Activated naive CD4-positive, alpha-beta T cell treated with Interleukin-2 at 50 U/mL for 16 hours (primary cell): ENCODE results near the gene F11R.
"Not testable (repeated sequence)": the region's sequence is repeated elsewhere in the genome, so short reads cannot be mapped to it uniquely, and the experiment has no call there.

Source experiments
- DNase-seq: peaks from one replicate; pipeline ENCODE4 v3.0.0-alpha.2; 2020

Gene F11R

DNA sequence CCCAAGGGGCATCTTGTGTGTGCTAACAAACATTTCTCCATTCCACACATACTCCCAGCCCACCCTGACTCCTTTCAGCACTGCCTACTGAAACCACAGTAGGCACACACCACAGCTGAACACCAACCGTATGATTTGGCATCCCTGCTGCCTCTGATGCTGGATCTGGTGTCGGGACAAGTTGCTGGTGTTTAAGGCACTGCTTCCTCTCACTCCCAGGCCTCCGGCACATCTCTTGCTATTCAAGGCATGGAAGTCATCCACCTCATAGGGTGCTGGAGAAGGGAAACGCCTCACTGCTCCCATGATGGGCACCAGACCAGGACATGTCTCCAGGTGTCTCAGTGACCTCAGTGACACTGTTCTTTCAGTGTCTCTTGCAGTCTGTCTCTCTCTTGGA, 64.0 kb downstream of the F11R start:
- no peak for DNase-seq

DNA sequence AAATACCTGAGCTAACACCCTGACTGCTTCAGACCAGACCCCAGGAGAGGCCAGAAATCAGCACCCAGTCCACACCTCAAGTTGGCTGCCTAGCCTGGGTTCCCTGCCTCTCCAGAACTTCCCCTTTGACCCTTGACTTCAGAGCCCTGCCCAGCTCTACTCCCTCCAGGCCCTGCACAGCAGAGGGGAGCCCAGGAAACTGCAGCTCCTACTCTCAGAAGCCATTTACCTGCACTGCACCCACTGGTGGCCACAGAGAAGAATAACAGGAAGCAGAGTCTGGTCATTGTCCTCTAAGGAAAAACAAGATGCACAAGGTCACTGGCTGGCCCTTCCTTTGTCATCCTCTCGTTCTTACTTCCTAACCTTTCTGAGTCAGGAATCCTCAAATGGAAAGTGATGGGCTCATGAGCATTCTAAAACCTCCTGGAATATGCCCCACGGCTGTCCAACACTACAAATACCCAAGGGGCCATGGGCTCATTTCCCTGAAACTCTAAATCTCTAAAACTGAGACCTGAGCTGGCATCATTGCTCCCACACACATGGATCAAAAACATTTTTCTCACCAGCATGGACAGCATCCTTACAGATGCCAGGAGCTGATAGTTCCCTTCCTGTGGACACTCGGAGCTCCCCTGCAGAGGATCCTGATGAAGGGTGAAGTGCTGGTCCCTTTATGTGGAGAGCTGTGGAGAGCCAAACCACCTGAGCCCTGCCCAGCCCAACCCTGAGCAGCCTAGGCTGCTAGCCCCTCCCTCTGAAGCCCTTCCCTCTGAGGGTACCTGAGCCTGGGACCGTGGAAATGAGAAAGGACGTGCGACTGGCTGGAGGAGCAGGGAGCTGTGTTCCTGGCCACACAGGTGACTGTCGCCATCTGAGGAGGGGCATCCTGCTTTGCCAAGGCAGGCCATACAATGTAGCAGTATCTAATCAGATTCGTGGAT, 66.5 kb downstream of the F11R start, which contains the start of gene ITLN2:
TSS of gene ITLN2 (minus strand) at position 652 of the 947 bp plus-strand sequence. CDS start at position 584, 68 bp downstream.
- peak; percentile 39 for DNase-seq

DNA sequence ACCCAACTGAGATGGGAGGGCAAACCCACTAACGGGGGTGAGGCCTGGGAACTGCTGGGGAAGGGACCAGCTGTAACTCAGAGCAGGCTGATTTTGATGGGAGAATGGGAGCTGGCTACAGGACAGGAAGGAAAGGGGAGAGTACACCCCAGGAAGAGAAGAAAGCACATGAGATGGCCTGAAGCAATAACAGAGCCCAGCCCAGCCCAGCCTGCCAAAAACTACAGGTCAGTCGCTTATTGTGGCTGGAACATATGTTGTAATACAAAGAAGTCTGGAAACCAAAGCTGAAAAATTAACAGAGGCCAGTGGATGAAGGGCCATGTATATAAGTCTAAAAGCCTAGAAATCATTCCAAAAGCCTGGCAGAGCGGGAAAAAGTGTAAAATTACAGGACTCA, 67.9 kb downstream of the F11R start:
- no peak for DNase-seq

DNA sequence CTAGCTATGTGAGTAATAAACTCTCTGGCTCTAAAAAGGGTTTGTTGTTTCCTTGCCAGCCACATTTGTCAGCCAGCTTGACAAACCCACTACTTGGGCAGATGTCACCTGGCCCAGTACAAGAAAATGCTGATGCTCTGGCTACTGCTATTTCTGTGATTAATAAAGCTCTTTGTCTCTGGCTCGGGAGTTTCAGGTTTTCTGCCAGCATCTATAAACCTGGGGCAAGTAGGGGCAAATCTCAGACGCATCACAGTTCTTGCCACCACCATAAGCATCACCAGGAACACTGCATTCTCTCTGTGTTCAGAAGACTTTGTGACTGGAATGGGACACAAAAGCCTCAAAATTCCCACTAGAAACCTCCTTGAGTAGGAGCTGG, 68.8 kb downstream of the F11R start:
- no peak for DNase-seq

DNA sequence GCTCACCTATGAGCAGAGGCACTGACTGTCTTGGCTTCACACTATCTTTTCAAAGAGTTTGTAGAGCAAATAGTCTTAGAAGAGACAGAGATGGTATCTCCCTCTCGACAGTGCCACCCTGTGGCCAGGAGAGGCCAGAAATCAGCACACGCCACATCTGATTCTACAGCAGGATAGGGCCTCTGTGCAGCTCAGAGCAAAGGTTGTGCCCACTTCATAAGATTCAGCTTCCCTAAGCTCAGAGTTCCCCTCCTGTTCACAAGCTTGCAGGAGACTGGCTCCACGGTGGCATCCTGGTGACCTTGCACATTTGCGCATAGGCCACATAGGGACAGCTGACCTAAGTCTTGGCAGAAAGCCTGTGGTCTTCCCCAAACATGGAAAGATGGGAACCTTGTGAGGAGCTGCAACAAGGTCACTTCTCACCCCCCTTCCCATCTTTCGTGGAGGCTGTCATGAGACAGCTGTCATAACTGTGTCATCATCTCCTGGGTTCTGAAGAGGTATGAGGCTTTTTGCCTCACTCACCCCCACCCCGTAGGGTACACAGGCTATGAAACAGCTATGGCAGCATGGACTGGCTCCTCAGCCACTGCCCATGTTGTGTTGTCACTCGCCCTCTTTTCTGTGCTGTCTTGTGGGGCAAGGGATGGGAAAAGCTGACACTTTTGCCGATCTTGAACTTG, 69.4 kb downstream of the F11R start:
- DNase-seq, result peak; percentile 72

DNA sequence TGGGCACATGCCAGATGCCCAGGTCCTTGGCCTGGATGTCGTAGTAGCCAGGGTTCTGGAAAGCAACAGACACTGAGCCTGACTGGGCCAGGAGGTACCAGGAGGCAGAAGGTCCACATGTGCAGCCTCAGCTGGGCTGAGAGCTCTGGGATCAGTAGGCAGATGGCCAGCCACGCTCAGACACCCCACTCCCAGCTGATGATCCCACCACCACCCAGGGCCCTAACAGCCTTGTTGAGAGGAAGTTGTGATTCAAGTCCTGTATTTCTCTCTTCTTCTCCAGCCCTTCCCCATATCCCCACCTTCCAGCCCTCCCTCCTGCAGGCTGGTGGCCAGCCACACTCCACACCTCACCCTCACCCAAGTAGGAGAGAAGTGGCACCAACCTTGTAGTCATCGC, 70.3 kb downstream of the F11R start:
- no peak for DNase-seq

DNA sequence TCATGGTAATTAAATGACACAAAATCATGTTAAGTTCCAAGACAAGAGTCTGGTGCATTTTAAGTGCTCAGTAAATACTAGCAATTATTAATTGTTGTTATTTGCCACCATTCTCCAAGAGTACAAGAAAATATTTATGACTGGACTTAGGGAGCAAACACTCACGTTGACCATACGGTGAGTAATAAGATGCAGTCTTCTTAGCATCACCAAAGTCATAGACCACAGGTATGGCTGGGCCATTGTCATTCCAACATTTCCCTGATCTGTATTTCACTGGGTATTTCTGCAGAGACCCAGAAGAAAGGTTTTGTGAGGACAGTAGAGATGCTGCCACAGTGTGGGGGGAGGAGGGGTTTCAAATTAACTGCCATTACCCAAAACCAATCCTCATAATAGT, 71.1 kb downstream of the F11R start:
- no peak for DNase-seq

DNA sequence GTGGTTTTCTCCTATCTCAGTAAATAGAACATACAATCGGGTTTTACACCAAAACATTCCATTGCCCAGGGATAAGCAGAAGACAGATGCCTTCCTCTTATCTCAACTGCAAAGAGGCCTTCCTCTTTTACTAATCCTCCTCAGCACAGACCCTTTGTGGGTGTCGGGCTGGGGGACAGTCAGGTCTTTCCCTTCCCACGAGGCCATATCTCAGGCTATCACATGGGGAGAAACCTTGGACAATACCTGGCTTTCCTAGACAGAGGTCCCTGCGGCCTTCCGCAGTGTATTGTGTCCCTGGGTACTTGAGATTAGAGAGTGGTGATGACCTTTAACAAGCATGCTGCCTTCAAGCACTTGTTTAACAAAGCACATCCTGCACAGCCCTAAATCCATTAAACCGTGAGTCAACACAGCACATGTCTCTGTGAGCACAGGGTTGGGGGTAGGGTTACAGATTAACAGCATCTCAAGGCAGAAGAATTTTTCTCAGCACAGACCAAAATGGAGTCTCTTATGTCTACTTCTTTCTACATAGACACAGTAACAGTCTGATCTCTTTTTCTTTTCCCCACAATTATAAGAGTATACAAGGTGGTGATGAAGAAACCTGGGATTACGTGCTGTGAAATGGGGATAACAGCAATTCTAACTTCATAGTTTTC, 71.6 kb downstream of the F11R start:
- DNase-seq, result not testable (repeated sequence)

DNA sequence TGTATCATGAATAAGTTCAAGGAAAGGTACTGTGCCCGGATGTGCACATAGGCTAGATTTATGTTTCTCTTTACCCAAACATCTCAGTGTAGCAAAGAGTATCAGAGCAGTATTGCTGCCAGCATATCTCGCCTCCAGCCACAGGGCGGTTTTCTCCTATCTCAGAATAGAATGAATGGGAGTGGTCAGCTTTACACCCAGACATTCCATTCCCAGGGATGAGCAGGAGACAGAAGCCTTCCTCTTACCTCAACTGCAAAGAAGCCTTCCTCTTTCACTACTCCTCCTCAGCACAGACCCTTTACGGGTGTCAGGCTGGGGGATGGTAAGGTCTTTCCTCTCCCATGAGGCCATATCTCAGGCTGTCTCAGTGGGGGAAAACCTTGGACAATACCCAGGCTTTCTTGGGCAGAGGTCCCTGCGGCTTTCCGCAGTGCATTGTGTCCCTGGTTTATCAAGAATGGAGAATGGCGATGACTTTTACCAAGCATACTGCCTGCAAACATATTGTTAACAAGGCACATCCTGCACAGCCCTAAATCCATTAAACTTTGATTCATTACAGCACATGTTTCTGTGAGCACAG, 73.7 kb downstream of the F11R start:
- not testable (repeated sequence) for DNase-seq

DNA sequence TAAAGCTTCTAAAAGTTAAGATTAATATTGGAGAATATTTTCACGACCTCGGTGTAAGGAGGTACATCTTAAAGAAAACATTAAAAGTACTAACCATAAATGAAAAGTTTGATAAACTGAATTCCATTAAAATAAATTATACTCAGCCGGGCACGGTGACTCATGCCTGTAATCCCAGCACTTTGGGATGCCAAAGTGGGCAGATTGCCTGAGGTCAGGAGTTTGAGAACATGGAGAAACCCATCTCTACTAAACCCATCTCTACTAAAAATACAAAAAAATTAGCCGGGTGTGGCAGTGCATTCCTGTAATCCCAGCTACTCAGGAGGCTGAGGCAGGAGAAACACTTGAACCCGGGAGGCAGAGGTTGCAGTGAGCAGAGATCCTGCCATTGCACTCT, 75.1 kb downstream of the F11R start:
- DNase-seq, result not testable (repeated sequence)
